GM18867 (cell line): ENCODE results near the gene PTX4.

Experiments
- ATAC-seq: cut with Tn5 transposase; IDR thresholded peaks from one replicate; pipeline ENCODE4 v1.9.1; 2021; ENCODE audit warnings: mild to moderate bottlenecking, moderate library complexity; ENCODE audit not compliant: unreplicated experiment

The PTX4 gene

DNA sequence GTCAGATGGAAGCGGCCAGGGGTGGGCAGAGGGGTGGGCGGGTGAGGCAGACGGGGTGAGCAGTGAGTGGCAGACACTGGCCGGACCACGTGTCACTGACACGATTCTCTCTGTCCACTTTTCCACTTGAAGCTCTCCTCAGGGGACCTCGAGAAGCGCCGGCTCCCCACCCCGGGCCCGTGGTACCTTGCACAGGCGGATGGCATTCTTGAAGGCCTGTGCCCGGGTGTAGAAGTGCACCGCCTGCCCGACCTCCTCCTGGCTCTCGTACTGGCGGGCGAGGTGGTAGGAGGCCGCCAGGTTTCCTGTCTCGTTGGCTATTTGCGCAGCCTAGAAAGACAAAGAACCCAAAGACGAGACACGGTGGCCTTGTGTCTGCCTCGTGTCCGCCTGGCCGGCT, 35.6 kb upstream of the PTX4 start:
- no peak for ATAC-seq

DNA sequence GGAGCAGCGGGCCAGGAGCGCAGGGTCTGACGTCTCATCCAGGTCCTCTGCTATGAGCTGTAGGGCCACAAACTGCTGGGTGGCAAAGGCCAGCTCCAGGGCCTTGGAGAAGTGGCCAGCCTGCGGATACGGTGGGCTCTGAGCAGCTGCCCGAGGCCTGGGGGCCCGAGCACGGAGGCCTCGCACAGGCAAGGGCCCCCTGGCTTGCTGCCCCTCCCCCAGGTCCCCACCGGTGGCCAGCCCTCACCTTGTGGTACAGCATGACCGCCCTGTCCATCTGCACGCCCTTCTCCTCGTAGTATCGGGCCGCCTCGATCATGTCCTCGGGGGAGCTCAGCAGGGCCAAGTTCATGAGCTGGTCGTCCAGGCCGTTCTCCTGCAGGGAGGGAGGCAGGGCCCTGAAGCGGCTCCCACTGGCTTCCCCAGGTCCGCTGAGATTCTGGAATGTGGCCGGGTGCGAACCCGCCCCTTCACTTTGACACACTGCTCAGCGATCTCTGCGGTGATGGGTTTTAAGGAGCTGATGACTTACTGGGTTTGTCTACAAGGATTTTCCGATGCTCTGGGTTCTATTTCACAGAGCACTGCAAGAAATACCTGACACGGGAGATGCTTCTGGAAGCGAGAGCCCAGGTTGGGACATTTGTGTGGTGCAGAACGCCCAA, 35.0 kb upstream of the PTX4 start:
- no peak for ATAC-seq

DNA sequence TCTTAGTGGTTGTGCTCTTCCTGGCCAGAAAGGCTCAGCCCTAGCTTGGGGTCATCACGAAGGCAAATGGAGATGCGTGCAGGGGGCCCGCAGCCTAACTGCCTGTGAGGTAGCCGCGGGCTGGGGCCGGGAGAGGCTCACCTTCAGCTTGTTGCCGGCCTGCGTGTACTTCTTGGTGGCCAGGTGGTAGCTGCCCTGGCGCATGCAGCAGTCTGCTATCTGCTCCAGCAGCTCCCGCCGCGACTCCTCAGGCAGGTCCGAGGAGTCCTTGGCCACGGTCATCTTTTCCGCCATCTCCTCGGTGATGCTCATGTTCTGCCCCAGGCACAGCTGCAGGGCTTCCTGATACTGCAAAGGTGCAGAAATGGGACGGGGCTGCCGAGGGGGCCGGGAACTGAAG, 31.7 kb upstream of the PTX4 start:
- ATAC-seq, result no peak

- ATAC-seq, result no peak
Observed at GRCh38 chr16:1519831-1520230, 31.1 kb upstream of the PTX4 start.

DNA sequence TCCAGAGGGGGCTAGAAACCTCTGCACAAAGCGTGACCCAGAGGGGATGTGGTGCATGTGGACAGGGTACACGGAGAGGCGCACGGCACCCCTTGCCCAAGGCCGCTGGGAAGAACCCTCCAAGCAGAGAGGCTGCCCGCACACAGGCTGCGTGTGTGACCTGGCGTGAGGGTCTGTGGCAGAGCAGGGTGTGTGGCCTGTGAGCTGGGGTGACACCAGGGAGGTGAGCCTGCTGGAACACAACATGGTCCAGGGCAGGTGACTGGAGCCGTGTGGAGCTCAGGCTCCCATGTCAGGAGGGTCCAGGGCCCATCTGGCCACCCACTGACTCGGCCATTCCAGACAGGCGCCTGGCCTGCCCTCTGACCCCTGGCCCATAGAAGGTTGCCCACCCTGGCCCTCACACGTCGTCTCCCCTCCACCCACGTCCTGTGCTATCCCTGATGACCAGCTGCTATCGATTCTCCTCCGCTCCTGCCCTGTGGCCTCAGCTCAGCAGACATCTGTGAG, 29.9 kb upstream of the PTX4 start:
- ATAC-seq, result no peak

DNA sequence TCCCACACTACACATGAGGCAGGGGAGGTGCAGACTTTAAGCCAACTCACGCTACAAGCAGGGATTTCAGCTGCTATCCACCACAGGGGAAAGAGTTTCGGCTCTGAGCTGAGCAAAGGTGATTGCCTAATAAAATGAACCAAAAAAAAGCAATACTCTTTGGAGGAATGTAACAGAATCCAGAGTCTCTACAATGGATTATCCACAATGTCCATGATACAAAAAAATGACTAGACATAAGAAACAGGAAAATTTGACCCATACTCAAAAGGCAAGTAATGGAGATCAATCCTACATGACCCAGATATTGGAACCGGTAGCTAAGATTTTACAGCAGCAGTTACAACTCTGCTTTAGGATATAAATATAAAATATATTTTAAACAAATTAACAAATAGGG, 25.8 kb upstream of the PTX4 start:
- ATAC-seq, result no peak

DNA sequence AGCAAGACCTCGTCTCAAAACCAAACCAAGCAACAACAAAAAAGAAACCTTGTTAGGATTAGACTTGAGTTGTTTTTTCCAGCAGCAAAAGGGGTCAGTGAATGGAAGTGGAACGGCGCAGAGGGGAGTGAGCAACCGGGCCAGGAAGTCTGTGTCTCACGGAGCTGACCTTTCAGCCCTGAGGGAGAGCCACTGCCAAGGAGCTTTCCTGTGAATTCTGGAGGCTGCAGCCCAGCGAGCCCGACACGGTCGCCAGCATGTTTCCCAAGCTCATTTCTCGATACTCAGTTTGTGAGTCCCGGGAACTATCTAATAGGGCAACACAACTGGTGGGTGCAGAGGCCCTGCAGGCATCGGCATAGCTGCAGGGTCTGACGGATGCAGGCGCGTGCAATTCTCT, 24.0 kb upstream of the PTX4 start:
- ATAC-seq, result no peak

DNA sequence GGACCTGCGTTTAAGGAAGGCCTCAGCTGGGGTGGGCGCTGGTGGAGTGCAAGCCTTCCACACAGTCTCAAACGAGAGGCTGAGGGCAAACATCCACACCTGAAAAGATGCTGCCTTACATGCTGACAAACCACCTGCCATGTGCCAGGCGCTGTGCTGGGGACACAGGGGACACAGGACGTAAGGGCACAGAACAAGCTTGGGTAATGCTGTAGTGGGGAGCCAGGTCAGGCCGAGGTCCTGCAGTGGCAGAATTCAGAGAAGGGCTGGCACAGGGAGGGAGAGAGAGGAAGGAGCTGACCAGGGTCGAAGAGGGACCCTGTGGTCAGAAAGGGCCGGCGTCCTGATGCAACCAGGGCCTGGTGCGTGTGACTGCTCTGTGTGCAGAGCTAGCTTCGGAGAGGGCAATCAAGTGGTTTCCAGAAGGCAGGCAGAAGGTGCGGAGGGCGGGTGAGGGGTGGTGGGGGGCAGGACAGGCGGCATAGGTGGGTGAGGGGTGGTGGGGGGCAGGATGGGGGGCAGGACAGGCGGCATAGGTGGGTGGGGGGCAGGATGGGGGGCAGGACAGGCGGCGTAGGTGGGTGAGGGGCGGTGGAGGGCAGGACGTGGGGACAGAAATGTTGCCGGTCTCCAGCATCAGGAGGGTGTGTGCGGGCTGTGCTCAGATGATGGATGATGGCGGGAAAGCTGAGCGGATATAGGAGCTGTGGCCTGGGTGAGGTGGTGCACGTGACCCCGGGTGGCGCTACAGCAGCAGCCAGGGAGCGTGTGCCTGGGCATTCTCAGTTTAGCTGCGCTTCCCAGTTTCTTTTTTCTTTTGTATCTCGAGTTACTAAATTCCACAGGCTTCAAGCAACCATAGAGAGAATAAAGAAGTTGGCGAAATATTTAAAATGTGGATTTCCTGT, 23.2 kb upstream of the PTX4 start:
- no peak for ATAC-seq

DNA sequence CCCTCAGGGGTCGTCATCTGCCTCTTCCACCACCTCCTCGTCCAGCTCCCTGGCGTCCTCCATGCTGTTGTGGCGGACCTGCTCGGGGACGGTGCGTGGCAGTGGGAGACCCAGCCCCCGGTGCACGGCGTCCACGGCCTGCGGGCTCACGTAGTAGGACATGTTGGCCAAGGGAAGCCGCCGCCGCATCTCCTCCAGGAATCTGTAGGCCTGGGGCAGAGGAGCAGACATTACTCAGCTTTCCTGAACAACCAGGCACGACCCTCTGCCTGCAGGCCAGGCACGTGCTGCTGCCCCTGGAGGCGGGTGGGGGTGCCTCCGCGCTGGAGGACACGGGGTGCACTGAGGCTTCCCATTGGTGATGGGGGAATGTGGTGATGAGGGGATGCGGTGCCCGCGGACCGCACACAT, 22.2 kb upstream of the PTX4 start:
- ATAC-seq, result no peak

GRCh38 chr16:1510272-1510671, 21.5 kb upstream of the PTX4 start:
- no peak for ATAC-seq

GRCh38 chr16:1509307-1510221, 20.8 kb upstream of the PTX4 start:
- ATAC-seq, result no peak

DNA sequence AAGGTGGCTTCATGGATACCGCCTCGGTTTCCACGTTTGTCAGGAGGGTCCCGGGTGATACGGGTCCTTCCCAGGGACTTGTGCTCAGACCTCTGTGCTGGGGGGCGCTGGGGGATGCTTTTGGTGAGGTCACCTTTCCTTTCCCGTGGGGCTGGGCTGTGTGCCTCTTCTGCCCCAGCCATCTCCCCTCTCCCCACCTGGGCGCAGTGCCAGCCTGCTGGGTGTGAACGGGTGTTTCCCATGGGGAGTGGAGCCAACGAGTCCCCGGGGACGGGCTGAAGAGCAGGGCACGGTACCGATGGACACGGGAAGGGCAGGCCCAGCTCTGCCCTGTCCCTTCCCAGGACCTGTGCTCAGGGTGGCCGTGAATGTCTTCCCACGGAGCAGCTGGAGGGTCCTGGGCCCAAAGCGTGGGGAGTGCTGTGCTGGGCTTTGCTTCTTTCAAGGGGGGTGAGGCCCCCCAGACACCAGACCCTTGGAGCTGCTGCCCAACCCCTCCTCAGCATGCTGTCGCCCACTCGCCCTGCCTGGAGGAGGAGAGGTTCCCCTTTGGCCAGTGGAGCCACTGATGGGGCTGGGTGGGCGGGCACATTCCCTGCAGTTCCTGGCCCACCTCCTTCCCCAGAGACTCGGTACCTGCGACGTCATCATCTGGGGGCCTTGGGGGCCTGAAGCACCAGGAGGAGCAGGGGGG, 19.9 kb upstream of the PTX4 start:
- no peak for ATAC-seq

DNA sequence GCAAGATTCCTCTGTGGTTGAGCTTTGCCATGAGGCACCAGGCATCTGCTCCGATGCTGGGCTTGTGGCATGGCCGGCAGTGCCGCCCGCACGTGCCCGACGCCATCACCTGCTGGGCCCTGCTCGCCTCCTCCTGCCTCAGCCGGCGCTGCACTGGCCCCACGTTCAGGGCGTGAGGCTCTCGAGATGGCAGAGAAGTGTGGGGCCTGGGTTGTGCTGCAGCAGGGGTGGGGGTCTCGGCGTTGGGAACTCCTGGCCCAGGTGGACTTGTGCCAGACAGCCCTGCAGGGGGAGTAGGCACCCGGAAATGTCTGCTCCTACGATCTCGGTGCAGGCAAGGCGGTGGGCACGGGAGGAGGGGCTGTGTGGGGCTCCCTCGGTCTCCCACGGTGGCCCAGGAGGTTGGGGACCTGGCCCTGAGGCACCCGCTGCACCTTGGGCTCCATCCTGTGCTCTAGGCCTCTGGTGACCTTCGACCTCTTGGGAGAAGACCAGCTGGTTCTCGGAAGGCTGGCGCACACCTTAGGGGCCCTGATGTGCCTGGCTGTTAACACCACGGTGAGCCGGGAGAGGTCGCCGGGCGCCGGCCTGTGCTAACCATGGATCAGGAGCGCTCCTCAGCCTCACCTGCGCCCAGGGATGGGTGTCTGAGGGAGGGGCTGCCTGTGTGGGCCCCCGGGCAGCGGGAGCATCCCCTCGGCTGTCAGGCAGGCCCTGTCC, 17.9 kb upstream of the PTX4 start:
- no peak for ATAC-seq

GRCh38 chr16:1505912-1506311, 17.2 kb upstream of the PTX4 start:
- no peak for ATAC-seq

GRCh38 chr16:1505073-1505844, 16.5 kb upstream of the PTX4 start:
- ATAC-seq, result no peak

GRCh38 chr16:1503110-1503955, 14.6 kb upstream of the PTX4 start:
- no peak for ATAC-seq

DNA sequence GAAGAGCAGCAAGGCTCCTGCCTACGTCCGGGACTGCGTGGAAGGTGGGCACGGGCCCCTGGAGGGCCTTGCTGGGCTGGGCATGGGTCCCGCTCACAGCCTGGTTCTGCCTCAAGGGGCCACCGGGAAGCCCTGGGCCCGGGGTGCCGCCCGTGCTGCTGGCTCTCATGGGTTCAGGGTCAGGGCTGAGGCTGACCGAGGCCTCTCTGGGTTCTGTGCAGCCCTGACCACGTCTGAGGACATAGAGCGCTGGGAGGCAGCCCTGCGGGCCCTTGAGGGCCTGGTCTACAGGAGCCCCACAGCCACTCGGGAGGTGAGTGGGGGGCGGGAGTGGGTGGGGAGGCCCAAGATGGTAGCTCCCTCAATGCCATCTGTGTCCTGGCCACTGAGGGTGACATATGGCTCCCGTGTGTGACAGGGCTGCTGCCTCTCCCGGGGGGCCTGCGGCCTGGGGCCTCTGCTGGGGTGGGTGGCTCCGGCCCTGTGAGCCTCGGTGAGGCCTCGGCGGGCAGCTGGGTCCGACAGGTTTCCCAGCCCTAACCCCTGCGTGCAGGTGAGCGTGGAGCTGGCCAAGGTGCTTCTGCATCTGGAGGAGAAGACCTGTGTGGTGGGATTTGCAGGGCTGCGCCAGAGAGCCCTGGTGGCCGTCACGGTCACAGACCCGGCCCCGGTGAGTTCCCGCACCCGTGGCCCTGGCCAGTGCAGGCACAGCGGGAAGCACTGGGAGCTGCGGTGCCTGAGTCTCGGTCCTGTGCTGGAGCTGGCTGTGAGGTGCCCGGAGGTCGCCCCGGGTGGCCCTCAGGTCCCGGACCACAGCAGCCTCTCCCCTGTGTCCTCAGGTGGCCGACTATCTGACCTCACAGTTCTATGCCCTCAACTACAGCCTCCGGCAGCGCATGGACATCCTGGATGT, 13.6 kb upstream of the PTX4 start:
- ATAC-seq, result no peak
